K562 (cell line): ENCODE data around the gene GPR15. TPM values are rescaled to one million over a fixed set of nuclear protein-coding genes. Genes with fewer than 3 reads are reported as not detected.
A peak's percentile ranks its signal among the peaks of the same experiment; 100 is the strongest.

ENCODE experiments used
- ADNP ChIP-seq: fragments of 200-800 bp; sonication (Bioruptor generic); IDR thresholded peaks from 2 replicates; pipeline ENCODE4 v1.6.1; 2016; ENCODE audit warnings: missing genetic modification characterization, missing compliant biosample characterization
- CEBPB ChIP-seq: fragments of 450-650 bp; IDR thresholded peaks from 2 replicates; pipeline ENCODE4 v1.6.1; 2016; ENCODE audit warnings: missing genetic modification characterization, missing compliant biosample characterization
- CREB3 ChIP-seq: fragments of 450-650 bp; conservative IDR thresholded peaks from 2 replicates; pipeline ENCODE4 v1.6.1; 2016; ENCODE audit warnings: missing genetic modification characterization, low read depth, mild to moderate bottlenecking, missing compliant biosample characterization, moderate library complexity
- E4F1 ChIP-seq: fragments of 250-450 bp; sonication (Bioruptor Pico); IDR thresholded peaks from 2 replicates; pipeline ENCODE4 v1.5.0; 2021; ENCODE audit warnings: mild to moderate bottlenecking, borderline replicate concordance
- HMG20A ChIP-seq: fragments of 450-650 bp; formaldehyde crosslinking; conservative IDR thresholded peaks from 2 replicates; pipeline ENCODE4 v1.4.0; 2020; ENCODE audit warnings: mild to moderate bottlenecking, mixed read lengths
- HNRNPL ChIP-seq: fragments of 200-400 bp; formaldehyde crosslinking; IDR thresholded peaks from 2 replicates; pipeline ENCODE4 v1.6.1; 2017; ENCODE audit warnings: low read depth, mild to moderate bottlenecking, low read length
- KLF6 ChIP-seq: fragments of 250-450 bp; sonication (Bioruptor Pico); IDR thresholded peaks from 2 replicates; pipeline ENCODE4 v1.4.0; 2020; ENCODE audit warnings: mild to moderate bottlenecking, moderate library complexity, borderline replicate concordance
- MAX ChIP-seq: sonication (generic); formaldehyde crosslinking; IDR thresholded peaks from 2 replicates; pipeline ENCODE4 v1.9.0; 2022; ENCODE audit warnings: mild to moderate bottlenecking, missing genetic modification reagents
- OTX1 ChIP-seq: fragments of 450-650 bp; formaldehyde crosslinking; IDR thresholded peaks from 2 replicates; pipeline ENCODE4 v1.4.0; 2022; ENCODE audit warnings: mild to moderate bottlenecking
- RBM34 ChIP-seq: fragments of 200-400 bp; formaldehyde crosslinking; IDR thresholded peaks from 2 replicates; pipeline ENCODE4 v1.6.1; 2018; ENCODE audit warnings: low read length, borderline replicate concordance; ENCODE audit not compliant: insufficient read depth
- RFX1 ChIP-seq: fragments of 450-650 bp; IDR thresholded peaks from 2 replicates; pipeline ENCODE4 v1.6.1; 2016; ENCODE audit warnings: mild to moderate bottlenecking, moderate library complexity
- RFX5 ChIP-seq: IDR thresholded peaks from 2 replicates; pipeline ENCODE4 v1.6.1; 2011; ENCODE audit warnings: low read depth, mild to moderate bottlenecking, improper control_type of control experiment, low read length
- RREB1 ChIP-seq: fragments of 250-450 bp; sonication (Bioruptor Pico); IDR thresholded peaks from 2 replicates; pipeline ENCODE4 v1.4.0; 2020
- SMARCE1 ChIP-seq: fragments of 450-650 bp; IDR thresholded peaks from 2 replicates; pipeline ENCODE4 v1.7.1; 2016; ENCODE audit warnings: mild to moderate bottlenecking
- SRSF9 ChIP-seq: fragments of 200-400 bp; formaldehyde crosslinking; IDR thresholded peaks from 2 replicates; pipeline ENCODE4 v1.6.1; 2017; ENCODE audit warnings: low read depth, low read length, borderline replicate concordance
- TCF7 ChIP-seq: sonication (generic); IDR thresholded peaks from 2 replicates; pipeline ENCODE4 v1.6.1; 2016; ENCODE audit warnings: antibody characterized with exemption, borderline replicate concordance
- ZHX1 ChIP-seq: fragments of 150-350 bp; conservative IDR thresholded peaks from 2 replicates; pipeline ENCODE4 v1.6.1; 2014; ENCODE audit warnings: low read length
- polyA plus RNA-seq, 8 experiments: library from polyadenylated mRNA; depleted of rRNA in 4 of 8; stranded (reverse) in 5 of 8; unstranded in 3 of 8; fragments of >200 nt; fragmentation: Nextera tagmentation in 2 of 8; fragmentation: Illumina TruSeq in 1 of 8; extraction: Ambion mirVana in 2 of 8; extraction: Trizol in 1 of 8; gene quantifications; 2 replicates each; pipeline versions ENCODE4 v1.2.1 to v1.2.3, GENCODE V29; 2011 to 2014; ENCODE audit warnings: inconsistent platforms in 1 of 8, missing spikeins in 1 of 8
- total RNA-seq, 7 experiments: library from RNA; depleted of rRNA in 6 of 7; stranded (reverse); fragments of >200 nt in 6 of 7; fragmentation: Illumina TruSeq in 2 of 7; extraction: Trizol in 2 of 7; gene quantifications; 2 replicates each; pipeline versions ENCODE4 v1.2.1 to v1.2.3, GENCODE V29; 2011 to 2021; ENCODE audit warnings: low replicate concordance in 1 of 7

The GPR15 gene
- total and polyA plus RNA-seq, 9 of the 15 experiments (the other 6 are each of a cell fraction or from before 2014, with no cell fraction given): 0.13 TPM; not detected in 8

GRCh38 chr3:98583766-98584165 lies 52.0 kb downstream of the GPR15 start (continued):
- TF ChIP-seq E4F1 (CRISPR knock-in tag) (no peak), TCF7 (peak; percentile 90; the same call in 1 of the 2 replicates), HNRNPL (no peak), ZHX1 (no peak), OTX1 (CRISPR knock-in tag) (peak; percentile 34; the same call in 1 of the 2 replicates), SRSF9 (no peak), CEBPB (no peak), HMG20A (CRISPR knock-in tag) (no peak), CREB3 (tag) (peak; percentile 73), RFX5 (no peak), RFX1 (no peak), KLF6 (CRISPR knock-in tag) (peak; percentile 36; the same call in 1 of the 2 replicates), ADNP (tag) (no peak), RBM34 (no peak), RREB1 (no peak), MAX (CRISPR knock-in tag) (no peak), SMARCE1 (peak; percentile 97)
